Measurements from ENCODE around the gene RPS19BP1.
A peak's percentile ranks its signal among the peaks of the same experiment; 100 is the strongest.

The RPS19BP1 gene

GRCh38 chr22:39532215-39533073 lies at the start of gene RPS19BP1:
Gene RPS19BP1 (minus strand): TSS chr22:39532748. CDS start chr22:39532738, 10 bp downstream.
- peak; percentile 98 to 99 for DNase-seq (ENCODE audit: low read depth in 2 of 2)

DNA sequence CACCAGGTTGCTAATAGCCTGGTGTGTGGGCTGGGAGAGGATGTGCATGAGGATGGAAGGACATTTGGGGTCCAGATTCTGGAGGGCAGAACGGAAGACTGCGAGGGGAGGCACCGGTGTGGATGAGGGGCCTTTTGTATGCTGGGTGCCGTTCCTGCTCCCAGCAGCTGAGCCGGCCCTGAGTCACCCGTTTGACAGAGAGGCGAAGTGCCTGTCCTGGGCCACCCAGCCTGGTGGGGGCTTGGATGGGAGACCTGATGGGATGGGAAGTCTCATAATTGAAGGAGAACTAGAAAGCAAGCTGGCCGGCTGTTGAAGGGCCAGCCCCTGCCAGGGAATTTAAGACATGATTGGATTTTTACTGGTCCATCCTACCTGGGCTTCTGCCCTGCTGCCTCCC lies 48.8 kb upstream of the RPS19BP1 start:
- DNase-seq (ENCODE audit: low read depth in 2 of 2) = no peak

GRCh38 chr22:39580795-39581194 lies 48.2 kb upstream of the RPS19BP1 start:
- DNase-seq (ENCODE audit: low read depth in 2 of 2) = no peak

DNA sequence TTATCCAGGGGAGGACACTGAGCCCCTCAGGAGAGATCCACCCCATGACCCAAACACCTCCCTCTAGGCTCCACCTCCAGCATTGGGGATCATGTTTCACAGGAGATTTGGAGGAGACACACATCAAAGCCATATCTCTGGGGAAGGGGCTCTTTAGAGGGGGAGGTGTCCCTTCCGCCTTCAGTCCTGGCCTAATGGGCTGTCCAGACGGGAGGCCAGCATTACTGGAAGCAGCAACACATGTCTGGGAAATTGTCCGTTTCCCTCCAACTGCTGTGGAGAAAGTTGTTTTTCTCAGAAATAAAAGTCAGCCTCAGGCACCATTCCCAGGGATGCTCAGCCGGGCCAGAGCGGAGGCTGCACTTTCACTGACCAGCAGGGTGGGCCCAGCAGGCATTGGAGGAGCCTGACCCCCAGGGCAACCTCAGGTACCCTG lies 47.5 kb upstream of the RPS19BP1 start:
- DNase-seq (ENCODE audit: low read depth in 2 of 2) = no peak

GRCh38 chr22:39577900-39578299 lies 45.4 kb upstream of the RPS19BP1 start:
- DNase-seq (ENCODE audit: low read depth in 2 of 2) = no peak

DNA sequence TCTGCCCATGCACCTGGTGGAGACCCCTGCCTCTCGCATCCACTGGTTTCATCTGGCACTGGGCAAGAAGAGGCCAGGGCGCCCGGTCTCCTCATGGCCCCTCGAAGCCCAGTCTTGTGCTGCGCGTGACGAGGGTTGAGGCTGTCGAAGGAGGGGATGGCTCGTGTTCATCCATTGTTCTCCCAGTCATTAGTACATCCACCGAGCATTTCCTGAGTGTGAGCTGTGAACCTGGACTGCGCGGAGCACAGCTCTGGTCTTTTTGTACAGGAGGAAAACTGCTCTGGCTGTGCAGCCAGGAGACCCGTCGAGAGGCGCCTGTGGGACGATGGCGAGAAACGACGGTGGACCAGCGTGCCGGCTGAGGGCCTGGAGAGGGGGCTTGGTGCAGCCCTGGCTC lies 44.8 kb upstream of the RPS19BP1 start:
- no peak for DNase-seq (ENCODE audit: low read depth in 2 of 2)

GRCh38 chr22:39576027-39576426 lies 43.5 kb upstream of the RPS19BP1 start:
- DNase-seq (ENCODE audit: low read depth in 2 of 2) = no peak

- no peak for DNase-seq (ENCODE audit: low read depth in 2 of 2)
Measured at GRCh38 chr22:39575552-39575825, 42.9 kb upstream of the RPS19BP1 start.

GRCh38 chr22:39574779-39575551 lies 42.4 kb upstream of the RPS19BP1 start:
- DNase-seq (ENCODE audit: low read depth in 2 of 2) = no peak

GRCh38 chr22:39571538-39571937 lies 39.0 kb upstream of the RPS19BP1 start:
- DNase-seq (ENCODE audit: low read depth in 2 of 2) = no peak

GRCh38 chr22:39570665-39571064 lies 38.1 kb upstream of the RPS19BP1 start, which contains the start of gene CACNA1I:
Gene CACNA1I (plus strand): TSS chr22:39570753. CDS start chr22:39570753, 0 bp downstream.
- DNase-seq (ENCODE audit: low read depth in 2 of 2) = no peak

- no peak for DNase-seq (ENCODE audit: low read depth in 2 of 2)
Measured at GRCh38 chr22:39570226-39570625, 37.7 kb upstream of the RPS19BP1 start.

- DNase-seq (ENCODE audit: low read depth in 2 of 2) = no peak
Measured at GRCh38 chr22:39569066-39569465, 36.5 kb upstream of the RPS19BP1 start.

- DNase-seq (ENCODE audit: low read depth in 2 of 2) = no peak
Measured at GRCh38 chr22:39568278-39568981, 35.9 kb upstream of the RPS19BP1 start.

- DNase-seq (ENCODE audit: low read depth in 2 of 2) = no peak
Measured at GRCh38 chr22:39567135-39567946, 34.8 kb upstream of the RPS19BP1 start.

DNA sequence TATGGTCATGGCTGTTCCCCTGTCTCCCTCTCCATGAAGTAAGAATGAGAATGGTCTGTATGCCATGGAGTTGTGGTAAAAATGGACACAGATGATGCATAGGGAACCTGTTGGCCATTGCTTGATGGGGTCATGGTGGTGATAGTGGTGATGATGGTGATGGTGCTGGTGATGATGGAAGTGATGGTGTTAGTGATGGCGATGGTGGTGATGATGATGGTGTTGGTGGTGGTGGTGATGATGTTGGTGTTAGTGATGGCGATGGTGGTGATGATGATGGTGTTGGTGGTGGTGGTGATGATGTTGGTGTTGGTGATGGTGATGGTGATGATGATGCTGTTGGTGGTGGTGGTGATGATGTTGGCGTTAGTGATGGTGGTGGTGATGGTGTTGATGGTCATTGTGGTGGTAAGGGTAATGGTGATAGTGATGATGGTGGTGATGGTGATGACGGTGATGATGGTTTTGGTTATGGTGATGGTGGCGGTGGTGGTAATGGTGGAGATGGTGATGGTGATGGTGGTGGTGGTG lies 32.9 kb upstream of the RPS19BP1 start:
- DNase-seq (ENCODE audit: low read depth in 2 of 2) = no peak

DNA sequence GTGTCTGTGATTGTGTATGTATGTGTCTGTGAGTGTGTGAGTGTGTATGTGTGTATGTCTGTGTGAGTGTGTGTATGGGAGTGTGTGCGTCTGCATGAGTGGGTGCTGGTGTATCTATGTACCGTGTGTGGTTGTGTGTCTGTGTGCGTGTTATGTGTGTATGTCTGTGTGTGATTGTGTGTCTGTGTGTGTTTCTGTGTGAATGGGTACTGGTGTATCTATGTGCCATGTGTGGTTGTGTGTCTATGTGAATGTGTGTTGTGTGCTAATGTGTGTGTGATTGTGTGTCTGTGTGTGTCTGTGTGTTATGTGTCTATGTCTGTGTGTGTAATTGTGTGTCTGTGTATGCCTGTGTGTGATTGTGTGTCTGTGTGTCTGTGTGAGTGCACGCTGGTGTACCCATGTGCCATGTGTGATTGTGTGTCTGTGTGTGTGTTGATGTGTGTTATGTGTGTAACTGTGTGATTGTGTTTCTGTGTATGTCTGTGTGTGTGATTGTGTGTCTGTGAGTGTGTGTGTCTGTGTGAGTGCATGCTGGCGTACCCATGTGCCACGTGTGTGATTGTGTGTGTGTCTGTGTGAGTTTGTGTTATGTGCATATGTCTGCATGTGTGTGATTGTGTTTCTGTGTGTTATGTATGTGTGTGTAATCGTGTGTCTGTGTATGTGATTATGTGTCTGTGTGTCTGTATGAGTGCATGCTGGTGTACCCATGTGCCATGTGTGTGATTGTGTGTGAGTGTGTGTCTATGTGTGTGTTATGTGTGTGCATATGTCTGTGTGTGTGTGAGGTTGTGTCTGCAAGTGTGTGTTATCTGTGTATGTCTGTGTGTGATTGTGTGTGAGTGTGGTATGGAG lies 31.3 kb upstream of the RPS19BP1 start:
- DNase-seq (ENCODE audit: low read depth in 2 of 2) = no peak

DNA sequence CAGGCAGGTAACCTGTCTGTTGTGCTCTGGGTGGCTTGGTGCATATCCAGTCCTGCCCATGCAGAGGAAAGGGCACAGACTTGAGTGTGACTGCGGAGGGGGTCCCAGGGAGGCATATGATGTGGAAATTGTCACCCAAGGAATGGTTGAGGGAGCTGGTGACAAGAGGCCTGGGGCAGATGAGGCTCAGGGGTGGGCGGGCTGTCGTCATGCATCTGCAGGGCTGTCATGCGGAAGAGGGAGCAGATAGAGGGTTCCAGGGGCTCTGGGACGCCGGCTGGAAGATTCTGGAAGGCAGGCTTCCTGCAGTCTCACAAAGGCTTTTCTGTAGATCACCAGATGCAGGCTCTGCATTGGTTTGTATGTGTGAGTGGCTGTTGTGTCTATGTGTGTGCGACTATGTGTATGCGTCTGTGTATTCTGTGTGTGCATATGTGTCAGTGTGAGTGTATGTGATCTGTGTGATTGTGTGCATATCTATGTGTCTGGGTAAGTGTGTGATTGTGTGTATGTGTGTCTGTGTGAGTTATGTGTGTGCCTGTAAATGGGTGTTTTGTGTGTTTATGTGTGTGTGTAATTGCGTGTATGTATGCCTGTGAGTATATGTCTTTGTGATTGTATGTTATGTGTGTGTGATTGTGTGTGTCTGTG lies 30.4 kb upstream of the RPS19BP1 start:
- DNase-seq (ENCODE audit: low read depth in 2 of 2) = no peak

GRCh38 chr22:39560127-39560526 lies 27.6 kb upstream of the RPS19BP1 start:
- no peak for DNase-seq (ENCODE audit: low read depth in 2 of 2)

All from activated CD8-positive, alpha-beta memory T cell treated with anti-CD3 and anti-CD28 coated beads for 4 hours (primary cell).